ENCODE data around the gene CCDC71L.

CCDC71L gene

GRCh38 chr7:106668861-106669524 is 8.0 kb upstream of the CCDC71L start:
- no peak overlapping the region for H3K9ac ChIP-seq (ENCODE audit: insufficient read length, low read depth)
- H3K36me3 ChIP-seq (ENCODE audit: insufficient read depth, insufficient read length, low read length), result no peaks in the 10 kb centered on the region
- H3K4me1 ChIP-seq (ENCODE audit: insufficient read depth, insufficient read length), result no peaks in the 10 kb centered on the region
- H3K4me3 ChIP-seq (ENCODE audit: insufficient read length, low read depth), result no peak overlapping the region
- H3K27me3 ChIP-seq (ENCODE audit: insufficient read depth, insufficient read length), result no peaks in the 10 kb centered on the region
- H3K9me3 ChIP-seq (ENCODE audit: insufficient read depth, low read length), result no peaks in the 10 kb centered on the region
- no peak for DNase-seq (ENCODE audit: low read depth, low spot score)
- no peak for TF ChIP-seq ZNF274 (IDR thresholded peaks at IDR 0.05; ENCODE audit: low read depth, low read length)
- TF ChIP-seq SUZ12 (IDR thresholded peaks at IDR 0.05; ENCODE audit: extremely low read depth, insufficient read depth, insufficient read length), result no peak
- TF ChIP-seq YY1 (IDR thresholded peaks at IDR 0.05; ENCODE audit: insufficient read depth, insufficient read length), result no peak

DNA sequence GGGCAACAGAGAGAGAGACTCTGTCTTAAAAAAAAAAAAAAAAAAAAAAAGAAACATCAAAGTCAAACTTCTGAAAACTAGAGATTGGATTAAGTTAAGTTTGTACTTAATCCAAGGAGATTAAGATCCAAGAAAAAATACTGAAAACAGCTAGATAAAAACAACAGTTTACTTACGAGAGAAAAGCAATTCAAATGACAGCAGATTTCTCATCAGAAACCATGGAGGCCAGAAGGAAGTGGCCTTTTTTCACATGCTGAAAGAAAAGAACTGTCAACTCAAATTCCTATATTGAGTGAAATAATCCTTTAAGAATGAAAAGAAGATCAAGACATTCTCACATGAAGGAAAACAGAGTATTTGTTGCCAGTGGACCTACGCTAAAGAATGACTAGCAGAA is 5.4 kb upstream of the CCDC71L start:
- TF ChIP-seq SUZ12 (IDR thresholded peaks at IDR 0.05; ENCODE audit: extremely low read depth, insufficient read depth, insufficient read length) (no peak), YY1 (IDR thresholded peaks at IDR 0.05; ENCODE audit: insufficient read depth, insufficient read length) (no peak), ZNF274 (IDR thresholded peaks at IDR 0.05; ENCODE audit: low read depth, low read length) (no peak)
- no peaks in the 10 kb centered on the region for H3K9me3 ChIP-seq (ENCODE audit: insufficient read depth, low read length)
- no peaks in the 10 kb centered on the region for H3K27me3 ChIP-seq (ENCODE audit: insufficient read depth, insufficient read length)
- H3K4me3 ChIP-seq (ENCODE audit: insufficient read length, low read depth), result no peak overlapping the region
- DNase-seq (ENCODE audit: low read depth, low spot score), result no peak
- no peaks in the 10 kb centered on the region for H3K36me3 ChIP-seq (ENCODE audit: insufficient read depth, insufficient read length, low read length)
- H3K4me1 ChIP-seq (ENCODE audit: insufficient read depth, insufficient read length), result no peaks in the 10 kb centered on the region
- no peak overlapping the region for H3K9ac ChIP-seq (ENCODE audit: insufficient read length, low read depth)

DNA sequence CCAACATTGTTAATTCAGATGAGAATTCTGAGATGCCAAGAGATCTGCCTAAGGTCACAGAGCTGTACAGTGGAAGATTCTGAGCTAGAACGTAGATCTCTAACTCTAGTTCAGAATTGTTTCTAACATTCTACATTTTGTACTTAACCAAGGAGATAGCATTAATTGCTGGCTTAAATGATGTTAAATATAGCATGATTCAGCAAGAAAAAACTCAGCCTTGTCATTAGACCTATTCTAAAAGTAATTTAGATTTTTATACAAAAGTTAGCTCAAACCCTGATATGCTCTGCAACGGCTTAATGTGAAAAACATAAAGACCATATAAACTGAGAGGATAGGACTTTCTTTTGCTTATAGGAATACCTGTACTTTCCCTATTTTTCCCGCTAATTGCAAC is 3.4 kb upstream of the CCDC71L start:
- Histone ChIP-seq H3K36me3 (ENCODE audit: insufficient read depth, insufficient read length, low read length) (no peaks in the 10 kb centered on the region), H3K9ac (ENCODE audit: insufficient read length, low read depth) (no peak overlapping the region), H3K4me1 (ENCODE audit: insufficient read depth, insufficient read length) (no peaks in the 10 kb centered on the region), H3K9me3 (ENCODE audit: insufficient read depth, low read length) (no peaks in the 10 kb centered on the region), H3K27me3 (ENCODE audit: insufficient read depth, insufficient read length) (no peaks in the 10 kb centered on the region), H3K4me3 (ENCODE audit: insufficient read length, low read depth) (no peak overlapping the region)
- TF ChIP-seq YY1 (IDR thresholded peaks at IDR 0.05; ENCODE audit: insufficient read depth, insufficient read length), result no peak
- TF ChIP-seq SUZ12 (IDR thresholded peaks at IDR 0.05; ENCODE audit: extremely low read depth, insufficient read depth, insufficient read length), result no peak
- no peak for TF ChIP-seq ZNF274 (IDR thresholded peaks at IDR 0.05; ENCODE audit: low read depth, low read length)
- DNase-seq (ENCODE audit: low read depth, low spot score), result no peak

DNA sequence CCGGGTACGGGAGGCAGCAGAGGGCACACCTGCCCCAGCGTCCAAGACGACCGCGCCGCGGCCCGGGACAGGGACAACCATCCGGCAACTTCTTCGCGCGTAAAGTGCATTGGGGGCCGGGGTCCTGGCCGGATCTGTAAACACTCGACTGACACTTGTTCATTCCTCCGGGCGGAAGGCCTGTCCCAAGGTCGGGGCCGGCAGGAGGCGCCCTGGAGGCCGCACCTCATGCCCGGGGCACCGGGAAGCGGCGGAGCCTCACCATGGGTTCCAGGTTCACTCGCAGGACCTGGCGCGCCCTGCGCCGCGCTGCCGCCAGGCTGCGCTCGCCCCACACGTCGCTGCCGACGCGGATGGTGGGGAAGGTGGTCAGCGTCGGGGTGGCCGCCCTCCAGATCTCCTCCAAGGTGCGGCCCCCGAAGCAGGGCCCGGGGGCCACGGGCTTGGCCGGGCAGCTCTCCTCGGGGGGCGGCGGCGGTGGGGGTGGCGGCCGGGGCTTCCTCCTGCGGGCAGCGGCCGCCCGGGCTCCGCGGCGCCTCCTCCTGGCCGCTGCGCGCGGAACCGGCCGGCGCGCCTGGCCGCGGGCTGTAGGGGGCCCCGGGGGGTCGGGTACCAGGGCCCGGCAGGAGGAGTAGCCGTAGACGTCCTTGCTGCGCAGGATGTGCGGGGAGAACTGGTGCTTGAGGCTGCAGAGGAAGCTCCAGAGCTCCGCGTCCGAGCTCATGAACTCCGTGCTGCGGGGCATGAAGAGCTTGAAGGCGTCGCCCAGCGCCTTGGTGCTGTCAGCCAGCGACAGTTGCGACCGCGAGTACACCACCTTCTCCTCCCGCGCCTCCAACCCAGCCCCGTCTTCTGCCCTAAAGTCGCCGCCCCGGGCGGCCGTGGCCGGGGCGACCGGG is 746 bp downstream of the CCDC71L start:
- H3K27me3 ChIP-seq (ENCODE audit: insufficient read depth, insufficient read length), result no peaks in the 10 kb centered on the region
- H3K9ac ChIP-seq (ENCODE audit: insufficient read length, low read depth), result peak overlapping the region; percentile 88
- H3K36me3 ChIP-seq (ENCODE audit: insufficient read depth, insufficient read length, low read length), result no peaks in the 10 kb centered on the region
- TF ChIP-seq YY1 (IDR thresholded peaks at IDR 0.05; ENCODE audit: insufficient read depth, insufficient read length) (no peak), ZNF274 (IDR thresholded peaks at IDR 0.05; ENCODE audit: low read depth, low read length) (no peak), SUZ12 (IDR thresholded peaks at IDR 0.05; ENCODE audit: extremely low read depth, insufficient read depth, insufficient read length) (no peak)
- H3K9me3 ChIP-seq (ENCODE audit: insufficient read depth, low read length), result no peaks in the 10 kb centered on the region
- peak; percentile 85 for DNase-seq (ENCODE audit: low read depth, low spot score)
- H3K4me3 ChIP-seq (ENCODE audit: insufficient read length, low read depth), result peak overlapping the region; percentile 92
- no peaks in the 10 kb centered on the region for H3K4me1 ChIP-seq (ENCODE audit: insufficient read depth, insufficient read length)

DNA sequence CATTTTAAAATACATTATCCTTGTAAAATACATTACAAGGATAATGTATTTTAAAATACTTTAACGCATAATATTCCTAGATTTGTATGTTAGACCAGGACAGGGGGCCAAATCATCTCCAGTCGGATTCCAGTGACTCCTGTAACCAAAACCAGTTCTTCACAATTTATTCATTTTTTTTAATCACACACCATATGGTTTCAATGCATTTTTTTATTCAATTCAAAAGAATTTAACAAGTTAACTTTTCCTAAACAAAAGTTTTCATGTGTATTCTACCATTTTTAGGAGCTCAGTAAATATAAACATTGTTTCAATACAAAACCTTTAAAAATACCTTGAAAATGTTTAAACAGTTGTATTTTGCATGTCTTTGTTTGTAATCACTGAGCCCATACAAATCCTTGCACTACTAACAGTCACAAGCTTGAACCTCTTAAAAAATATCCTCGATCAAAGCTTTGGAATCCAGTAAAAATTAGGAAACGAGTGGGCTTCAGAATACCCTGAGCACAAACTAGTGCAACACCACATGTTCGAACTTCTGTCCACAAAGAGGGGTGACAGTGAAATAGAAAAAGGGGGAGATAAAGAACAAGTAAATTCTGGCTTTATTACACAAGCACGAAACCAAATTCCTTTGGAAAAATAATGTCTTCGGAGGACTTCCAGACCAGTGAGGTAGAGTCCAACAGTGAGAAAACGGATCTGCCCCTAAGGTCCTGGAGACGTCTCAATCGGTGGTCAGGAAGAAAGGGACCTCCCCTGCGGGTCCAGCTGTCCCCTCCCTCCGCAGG is 1.6 kb downstream of the CCDC71L start:
- Histone ChIP-seq H3K4me3 (ENCODE audit: insufficient read length, low read depth) (peak overlapping the region; percentile 92), H3K36me3 (ENCODE audit: insufficient read depth, insufficient read length, low read length) (no peaks in the 10 kb centered on the region), H3K9ac (ENCODE audit: insufficient read length, low read depth) (peak overlapping the region; percentile 72), H3K4me1 (ENCODE audit: insufficient read depth, insufficient read length) (no peaks in the 10 kb centered on the region), H3K9me3 (ENCODE audit: insufficient read depth, low read length) (no peaks in the 10 kb centered on the region), H3K27me3 (ENCODE audit: insufficient read depth, insufficient read length) (no peaks in the 10 kb centered on the region)
- TF ChIP-seq YY1 (IDR thresholded peaks at IDR 0.05; ENCODE audit: insufficient read depth, insufficient read length), result no peak
- no peak for TF ChIP-seq ZNF274 (IDR thresholded peaks at IDR 0.05; ENCODE audit: low read depth, low read length)
- no peak for TF ChIP-seq SUZ12 (IDR thresholded peaks at IDR 0.05; ENCODE audit: extremely low read depth, insufficient read depth, insufficient read length)
- no peak for DNase-seq (ENCODE audit: low read depth, low spot score)

- TF ChIP-seq ZNF274 (IDR thresholded peaks at IDR 0.05; ENCODE audit: low read depth, low read length) (no peak), YY1 (IDR thresholded peaks at IDR 0.05; ENCODE audit: insufficient read depth, insufficient read length) (no peak), SUZ12 (IDR thresholded peaks at IDR 0.05; ENCODE audit: extremely low read depth, insufficient read depth, insufficient read length) (no peak)
- Histone ChIP-seq H3K36me3 (ENCODE audit: insufficient read depth, insufficient read length, low read length) (no peaks in the 10 kb centered on the region), H3K9ac (ENCODE audit: insufficient read length, low read depth) (no peak overlapping the region), H3K9me3 (ENCODE audit: insufficient read depth, low read length) (no peaks in the 10 kb centered on the region), H3K4me3 (ENCODE audit: insufficient read length, low read depth) (no peak overlapping the region), H3K27me3 (ENCODE audit: insufficient read depth, insufficient read length) (no peaks in the 10 kb centered on the region), H3K4me1 (ENCODE audit: insufficient read depth, insufficient read length) (no peaks in the 10 kb centered on the region)
- DNase-seq (ENCODE audit: low read depth, low spot score), result no peak
Measured at GRCh38 chr7:106658316-106659165, 2.4 kb downstream of the CCDC71L start.

Data from NT2/D1 (cell line).